ENCODE data around the gene FBXO24. TPM values are rescaled to one million over a fixed set of nuclear protein-coding genes. Genes with fewer than 3 reads are reported as not detected.

FBXO24 gene
- total and polyA plus RNA-seq, 4 donors, result 0.40 to 2.6 (median 1.5) TPM

DNA sequence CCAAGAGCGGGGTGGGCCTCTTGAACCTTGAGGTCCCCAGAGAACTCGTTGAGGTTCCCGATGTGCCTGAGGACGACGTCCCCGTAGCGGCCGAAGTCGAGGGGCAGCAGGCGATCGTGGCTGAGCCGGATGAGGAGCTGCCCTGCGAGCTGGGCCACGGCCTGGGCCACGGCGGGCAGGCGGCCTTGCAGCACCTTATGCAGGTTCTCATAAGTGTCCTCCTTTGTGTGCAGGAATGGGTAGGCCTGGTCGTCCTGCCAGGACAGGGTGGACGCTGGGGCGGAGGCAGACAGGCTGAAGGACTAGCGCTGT is 41.1 kb downstream of the FBXO24 start:
- no peak overlapping the region for H3K27ac ChIP-seq (ENCODE audit: low read depth, low read length)
- DNase-seq (ENCODE audit: low read depth in 4 of 6, low spot score in 6 of 6), result no peak
- 82% methylated on average over 20 of the region's 21 CpGs for WGBS (ENCODE audit: insufficient coverage)
- no peak overlapping the region for H3K4me3 ChIP-seq (ENCODE audit: low read depth, low read length)
- peaks cover 26% of the 10 kb centered on the region for H3K36me3 ChIP-seq (ENCODE audit: control insufficient read depth, insufficient read depth, low read length)
- no peaks in the 10 kb centered on the region for H3K9me3 ChIP-seq (ENCODE audit: control insufficient read depth, insufficient read depth, low read length)
- peaks cover 17% of the 10 kb centered on the region for H3K4me1 ChIP-seq (ENCODE audit: control insufficient read depth, insufficient read depth, low read length)
- no peaks in the 10 kb centered on the region for H3K27me3 ChIP-seq (ENCODE audit: control insufficient read depth, insufficient read depth, low read length)

DNA sequence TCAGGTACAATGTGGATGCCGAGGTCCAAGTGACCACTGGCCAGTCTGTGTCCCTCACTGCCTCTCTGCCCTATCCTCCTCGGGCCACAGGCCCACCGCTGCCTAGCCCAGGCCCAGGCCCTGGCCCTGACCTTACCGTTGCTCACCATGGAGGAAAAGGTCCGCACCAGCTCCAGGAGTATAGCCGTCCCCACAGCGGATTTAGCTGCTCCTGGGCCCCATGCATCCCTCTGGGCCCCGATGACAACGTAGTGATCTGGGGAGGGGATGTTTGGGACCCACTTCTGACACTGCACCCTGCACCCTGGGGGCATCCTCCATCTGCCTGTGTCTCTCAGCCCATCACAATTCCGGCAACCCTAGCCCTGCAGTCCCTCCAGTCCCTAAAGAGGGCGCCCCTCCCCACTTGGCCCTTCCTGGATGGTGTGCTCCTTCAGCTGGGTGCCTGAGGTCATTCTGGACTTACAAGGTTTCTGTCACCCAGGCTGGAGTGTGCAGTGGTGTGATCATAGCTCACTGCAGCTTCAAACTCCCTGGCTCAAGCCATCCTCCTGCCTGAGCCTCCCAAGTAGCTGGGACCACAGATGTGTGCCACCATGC is 43.1 kb downstream of the FBXO24 start:
- no peak overlapping the region for H3K27ac ChIP-seq (ENCODE audit: low read depth, low read length)
- H3K9me3 ChIP-seq (ENCODE audit: control insufficient read depth, insufficient read depth, low read length), result no peaks in the 10 kb centered on the region
- no peak overlapping the region for H3K4me3 ChIP-seq (ENCODE audit: low read depth, low read length)
- DNase-seq (ENCODE audit: low read depth in 4 of 6, low spot score in 6 of 6), result no peak
- H3K36me3 ChIP-seq (ENCODE audit: control insufficient read depth, insufficient read depth, low read length), result peaks cover 23% of the 10 kb centered on the region
- 72% methylated on average over 11 of the region's 11 CpGs for WGBS (ENCODE audit: insufficient coverage)
- peaks cover 6% of the 10 kb centered on the region for H3K27me3 ChIP-seq (ENCODE audit: control insufficient read depth, insufficient read depth, low read length)
- peaks cover 30% of the 10 kb centered on the region for H3K4me1 ChIP-seq (ENCODE audit: control insufficient read depth, insufficient read depth, low read length)

DNA sequence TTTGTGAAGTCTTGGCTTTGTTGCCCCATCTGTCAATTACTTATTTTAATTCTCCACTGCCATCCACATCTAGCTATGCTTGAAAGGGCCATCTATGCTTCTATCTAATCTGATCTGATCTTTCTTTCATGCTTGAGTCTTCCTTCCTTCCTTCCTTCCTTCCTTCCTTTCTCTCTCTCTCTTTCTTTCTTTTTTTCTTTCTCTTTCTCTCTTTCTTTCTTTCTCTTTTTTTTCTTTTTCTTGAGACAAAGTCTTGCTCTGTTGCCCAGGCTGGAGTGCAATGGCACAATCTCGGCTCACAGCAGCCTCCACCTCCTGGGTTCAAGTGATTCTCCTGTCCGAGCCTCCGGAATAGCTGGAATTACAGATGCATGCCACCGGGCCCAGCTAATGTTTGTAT is 43.9 kb downstream of the FBXO24 start:
- WGBS (ENCODE audit: insufficient coverage), result 100% methylated on average over 1 of the region's 4 CpGs
- no peak overlapping the region for H3K4me3 ChIP-seq (ENCODE audit: low read depth, low read length)
- H3K4me1 ChIP-seq (ENCODE audit: control insufficient read depth, insufficient read depth, low read length), result peaks cover 30% of the 10 kb centered on the region
- H3K36me3 ChIP-seq (ENCODE audit: control insufficient read depth, insufficient read depth, low read length), result peaks cover 23% of the 10 kb centered on the region
- H3K27ac ChIP-seq (ENCODE audit: low read depth, low read length), result no peak overlapping the region
- no peaks in the 10 kb centered on the region for H3K9me3 ChIP-seq (ENCODE audit: control insufficient read depth, insufficient read depth, low read length)
- peaks cover 9% of the 10 kb centered on the region for H3K27me3 ChIP-seq (ENCODE audit: control insufficient read depth, insufficient read depth, low read length)
- DNase-seq (ENCODE audit: low read depth in 4 of 6, low spot score in 6 of 6), result no peak

DNA sequence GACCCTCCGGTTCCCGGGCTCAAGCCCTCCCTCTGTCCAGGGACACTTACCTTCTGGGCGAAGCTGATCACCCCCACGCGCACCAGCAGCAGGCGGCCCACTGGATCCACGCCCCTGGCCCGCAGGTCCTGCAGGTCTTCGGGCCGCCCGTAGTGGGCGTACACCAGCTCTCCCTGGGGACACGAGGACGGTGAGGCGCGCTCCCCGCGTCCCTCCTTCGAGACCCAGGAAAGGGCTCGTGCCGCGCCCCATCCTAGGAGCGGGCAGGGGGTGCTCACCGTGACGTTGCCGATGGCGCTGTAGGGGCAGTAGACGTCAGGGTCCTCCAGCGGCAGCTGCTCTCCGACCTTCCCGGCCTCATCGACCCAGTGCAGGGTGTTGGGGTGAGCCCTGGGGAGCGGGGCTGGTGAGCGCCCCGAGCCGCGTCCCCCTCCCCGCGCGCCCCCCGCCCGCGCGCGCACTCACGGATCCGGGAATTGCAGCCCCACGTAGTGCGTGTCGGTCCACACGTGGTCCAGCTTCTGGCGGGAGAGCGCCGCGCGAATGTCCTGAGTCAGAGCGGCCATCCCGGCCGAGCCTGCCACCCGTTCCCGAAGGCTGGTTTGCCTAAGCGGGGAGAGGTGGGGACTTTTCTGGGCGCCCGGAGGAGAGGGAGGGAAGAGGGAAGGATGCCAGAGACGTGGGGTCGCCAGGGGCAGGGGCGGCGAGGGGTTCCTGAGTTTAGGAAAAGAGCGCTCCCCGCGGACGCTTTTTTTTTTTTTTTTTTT is 47.0 kb downstream of the FBXO24 start:
- no peaks in the 10 kb centered on the region for H3K9me3 ChIP-seq (ENCODE audit: control insufficient read depth, insufficient read depth, low read length)
- WGBS (ENCODE audit: insufficient coverage), result 2% methylated on average over 67 of the region's 72 CpGs
- peak in 3 of 6 donors; percentile 19 to 65 (median 65) for DNase-seq (ENCODE audit: low read depth in 4 of 6, low spot score in 6 of 6)
- H3K27me3 ChIP-seq (ENCODE audit: control insufficient read depth, insufficient read depth, low read length), result peaks cover 9% of the 10 kb centered on the region
- H3K27ac ChIP-seq (ENCODE audit: low read depth, low read length), result no peak overlapping the region
- H3K36me3 ChIP-seq (ENCODE audit: control insufficient read depth, insufficient read depth, low read length), result peaks cover 12% of the 10 kb centered on the region
- H3K4me1 ChIP-seq (ENCODE audit: control insufficient read depth, insufficient read depth, low read length), result peaks cover 13% of the 10 kb centered on the region
- peak overlapping the region; percentile 35 for H3K4me3 ChIP-seq (ENCODE audit: low read depth, low read length)

DNA sequence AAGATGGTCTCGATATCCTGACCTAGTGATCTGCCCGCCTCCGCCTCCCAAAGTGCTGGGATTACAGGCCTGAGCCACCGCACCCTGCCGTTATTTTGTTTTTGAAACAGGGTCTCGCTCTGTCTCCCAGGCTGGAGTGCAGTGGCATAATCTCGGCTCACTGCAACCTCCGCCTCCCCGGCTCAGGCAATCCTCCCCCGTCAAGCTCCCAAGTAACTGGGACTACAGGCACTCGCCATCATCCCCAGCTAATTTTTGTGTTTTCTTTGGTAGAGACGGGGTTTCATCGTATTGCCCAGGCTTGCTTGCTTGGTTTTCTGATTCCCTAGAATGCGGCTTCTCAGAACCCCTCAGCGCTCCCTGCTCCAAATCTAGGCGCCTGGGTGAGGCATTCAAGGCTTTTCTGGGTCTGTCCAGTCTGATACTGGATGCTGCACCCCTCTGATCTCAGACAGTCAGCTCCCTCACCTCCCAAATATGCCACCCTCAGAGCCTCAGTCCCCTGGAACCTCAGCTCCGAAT is 53.9 kb downstream of the FBXO24 start:
- Histone ChIP-seq H3K36me3 (ENCODE audit: control insufficient read depth, insufficient read depth, low read length) (peaks cover 13% of the 10 kb centered on the region), H3K27ac (ENCODE audit: low read depth, low read length) (no peak overlapping the region), H3K4me3 (ENCODE audit: low read depth, low read length) (no peak overlapping the region), H3K27me3 (ENCODE audit: control insufficient read depth, insufficient read depth, low read length) (no peaks in the 10 kb centered on the region), H3K4me1 (ENCODE audit: control insufficient read depth, insufficient read depth, low read length) (no peaks in the 10 kb centered on the region), H3K9me3 (ENCODE audit: control insufficient read depth, insufficient read depth, low read length) (no peaks in the 10 kb centered on the region)
- WGBS (ENCODE audit: insufficient coverage), result 71% methylated on average over 16 of the region's 17 CpGs
- no peak for DNase-seq (ENCODE audit: low read depth in 4 of 6, low spot score in 6 of 6)

DNA sequence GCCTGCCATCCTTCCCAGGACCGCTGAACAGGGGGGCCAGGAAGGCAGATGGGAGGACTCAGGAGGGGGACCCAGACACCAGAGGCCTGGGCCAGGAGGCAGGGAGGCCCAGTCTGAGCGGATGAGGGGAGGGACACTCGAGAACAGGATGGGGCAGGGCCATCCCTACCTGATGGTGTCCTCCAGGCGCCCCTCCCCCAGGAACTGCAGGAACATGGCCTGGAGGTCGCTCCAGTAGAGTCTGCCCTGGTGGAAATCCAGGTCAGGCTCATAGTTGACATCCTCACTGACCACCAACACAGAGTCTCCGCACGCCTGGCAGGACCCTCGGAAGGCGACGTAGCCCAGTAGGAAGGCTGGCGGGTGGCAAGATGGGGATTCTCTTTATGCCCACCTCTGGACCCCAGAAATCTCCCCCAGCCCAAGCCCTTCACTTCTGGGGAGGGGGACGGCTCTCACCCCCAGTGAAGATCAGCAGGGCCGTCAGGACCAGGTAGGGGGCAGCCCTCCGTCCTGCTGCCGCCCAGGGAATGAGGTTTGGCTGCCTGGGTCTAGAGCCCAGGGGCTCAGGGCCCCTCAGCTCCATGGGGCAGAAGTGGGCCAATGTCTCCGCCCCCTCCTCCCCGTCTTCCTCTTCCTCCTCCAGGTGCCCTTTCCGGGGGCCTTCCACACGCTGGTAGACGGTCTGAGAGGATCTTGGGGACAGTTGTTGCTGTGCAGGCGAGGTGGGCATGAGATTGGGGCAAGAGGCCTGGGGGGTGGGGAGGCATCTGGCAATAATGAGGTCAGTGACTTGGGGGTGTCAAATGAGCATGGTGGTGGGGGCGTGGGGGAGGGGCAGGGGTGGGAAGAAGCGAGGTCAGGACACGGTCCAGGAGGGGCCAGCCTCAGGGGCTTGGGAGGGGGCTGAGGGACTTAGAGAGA is 54.7 kb downstream of the FBXO24 start:
- no peak overlapping the region for H3K4me3 ChIP-seq (ENCODE audit: low read depth, low read length)
- H3K27me3 ChIP-seq (ENCODE audit: control insufficient read depth, insufficient read depth, low read length), result no peaks in the 10 kb centered on the region
- no peaks in the 10 kb centered on the region for H3K4me1 ChIP-seq (ENCODE audit: control insufficient read depth, insufficient read depth, low read length)
- no peak overlapping the region for H3K27ac ChIP-seq (ENCODE audit: low read depth, low read length)
- DNase-seq (ENCODE audit: low read depth in 4 of 6, low spot score in 6 of 6), result no peak
- no peaks in the 10 kb centered on the region for H3K9me3 ChIP-seq (ENCODE audit: control insufficient read depth, insufficient read depth, low read length)
- WGBS (ENCODE audit: insufficient coverage), result 80% methylated on average over 13 of the region's 24 CpGs
- H3K36me3 ChIP-seq (ENCODE audit: control insufficient read depth, insufficient read depth, low read length), result peaks cover 19% of the 10 kb centered on the region

DNA sequence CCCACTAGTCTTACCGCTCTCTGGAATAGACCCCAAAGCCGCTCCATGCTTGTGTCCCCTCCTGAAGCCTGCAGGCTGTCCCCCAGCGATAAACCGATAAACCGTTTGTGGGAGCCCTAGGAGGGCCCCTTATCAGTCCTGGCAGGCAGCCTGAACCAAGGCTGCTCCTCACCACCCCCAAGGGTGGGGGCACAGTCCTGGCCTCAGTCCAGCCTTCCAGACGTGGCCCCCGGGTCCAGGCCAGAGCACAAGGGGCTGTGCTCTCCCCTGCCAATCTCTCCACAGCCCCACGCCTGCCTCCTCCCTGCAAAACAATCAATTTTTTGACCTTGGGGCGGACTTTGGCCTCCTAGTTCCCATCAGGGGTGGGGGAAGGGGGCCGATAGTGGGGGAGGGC is 55.3 kb downstream of the FBXO24 start, which contains the start of gene TFR2:
TFR2 (minus strand) TSS at position 90 of the 397 bp plus-strand sequence; CDS start at position 47, 43 bp downstream.
- H3K4me1 ChIP-seq (ENCODE audit: control insufficient read depth, insufficient read depth, low read length), result no peaks in the 10 kb centered on the region
- no peak within 1 kb of the TSS for H3K27ac ChIP-seq (ENCODE audit: low read depth, low read length)
- peaks cover 25% of the 10 kb centered on the region for H3K36me3 ChIP-seq (ENCODE audit: control insufficient read depth, insufficient read depth, low read length)
- H3K4me3 ChIP-seq (ENCODE audit: low read depth, low read length), result no peak within 1 kb of the TSS
- H3K27me3 ChIP-seq (ENCODE audit: control insufficient read depth, insufficient read depth, low read length), result no peaks in the 10 kb centered on the region
- WGBS (ENCODE audit: insufficient coverage), result 65% methylated on average over 7 of the region's 10 CpGs
- H3K9me3 ChIP-seq (ENCODE audit: control insufficient read depth, insufficient read depth, low read length), result no peaks in the 10 kb centered on the region
- DNase-seq (ENCODE audit: low read depth in 4 of 6, low spot score in 6 of 6), result no peak

DNA sequence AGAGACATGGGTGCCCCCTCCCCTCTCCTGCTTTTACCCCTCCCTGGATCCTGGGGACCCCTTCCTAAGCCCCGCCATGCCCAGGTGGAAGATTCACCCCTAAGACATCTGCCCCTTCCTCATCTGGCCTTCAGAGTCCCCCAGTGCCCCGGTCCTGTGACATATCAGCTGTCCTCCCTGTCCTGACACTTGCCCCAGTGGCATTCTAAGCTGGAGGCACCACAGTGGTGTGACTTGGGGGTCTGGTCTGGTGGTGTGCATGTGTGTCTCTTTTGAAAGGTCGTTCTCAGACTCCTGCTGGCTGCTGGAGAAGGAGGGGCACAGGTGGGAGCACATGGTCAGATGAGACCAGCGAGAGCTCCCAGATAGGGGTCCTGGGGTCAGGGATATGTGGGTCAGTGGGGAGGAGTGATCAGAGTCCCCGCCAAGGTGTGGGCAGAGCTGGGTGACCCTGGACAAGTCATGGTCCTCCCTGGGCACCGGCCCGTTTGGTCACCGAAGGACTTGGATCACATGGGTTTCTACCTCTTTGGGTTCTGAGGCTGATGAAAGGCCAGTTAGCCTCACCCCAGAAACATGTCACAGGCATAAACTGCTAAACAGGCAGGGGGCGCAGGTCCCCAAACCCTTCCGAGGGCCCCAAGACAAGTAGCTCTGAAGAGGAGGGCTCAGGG is 55.9 kb downstream of the FBXO24 start:
- Histone ChIP-seq H3K4me3 (ENCODE audit: low read depth, low read length) (no peak overlapping the region), H3K36me3 (ENCODE audit: control insufficient read depth, insufficient read depth, low read length) (peaks cover 31% of the 10 kb centered on the region), H3K27me3 (ENCODE audit: control insufficient read depth, insufficient read depth, low read length) (no peaks in the 10 kb centered on the region), H3K27ac (ENCODE audit: low read depth, low read length) (no peak overlapping the region), H3K4me1 (ENCODE audit: control insufficient read depth, insufficient read depth, low read length) (no peaks in the 10 kb centered on the region), H3K9me3 (ENCODE audit: control insufficient read depth, insufficient read depth, low read length) (no peaks in the 10 kb centered on the region)
- 70% methylated on average over 10 of the region's 10 CpGs for WGBS (ENCODE audit: insufficient coverage)
- no peak for DNase-seq (ENCODE audit: low read depth in 4 of 6, low spot score in 6 of 6)

DNA sequence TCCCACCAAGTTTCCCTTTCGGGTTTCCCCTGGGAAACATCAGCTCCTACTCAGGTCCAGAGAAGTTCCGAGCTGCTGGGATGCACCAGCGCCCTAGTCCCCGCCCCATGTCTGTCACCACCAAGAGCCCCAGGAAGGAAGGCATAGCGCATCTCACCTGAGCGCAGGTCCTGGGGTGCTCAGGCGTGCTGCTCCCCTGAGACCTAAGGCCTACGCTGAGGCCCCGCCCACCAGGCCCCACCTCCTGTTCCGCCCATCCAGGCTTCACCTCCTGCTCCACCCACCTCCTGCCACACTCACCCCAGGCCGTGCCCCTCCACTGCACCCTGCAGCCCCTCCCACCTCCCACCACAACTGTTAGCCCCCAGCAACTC is 56.4 kb downstream of the FBXO24 start:
- Histone ChIP-seq H3K27me3 (ENCODE audit: control insufficient read depth, insufficient read depth, low read length) (no peaks in the 10 kb centered on the region), H3K4me3 (ENCODE audit: low read depth, low read length) (no peak overlapping the region), H3K4me1 (ENCODE audit: control insufficient read depth, insufficient read depth, low read length) (no peaks in the 10 kb centered on the region), H3K9me3 (ENCODE audit: control insufficient read depth, insufficient read depth, low read length) (no peaks in the 10 kb centered on the region), H3K27ac (ENCODE audit: low read depth, low read length) (no peak overlapping the region), H3K36me3 (ENCODE audit: control insufficient read depth, insufficient read depth, low read length) (peaks cover 36% of the 10 kb centered on the region)
- whole genome bisulfite sequencing (ENCODE audit: insufficient coverage), result 39% methylated on average over 11 of the region's 11 CpGs
- no peak for DNase-seq (ENCODE audit: low read depth in 4 of 6, low spot score in 6 of 6)
